ENCODE results near the gene TSR3.

TSR3 gene

GRCh38 chr16:1378087-1378803 lies 26.6 kb upstream of the TSR3 start:
- no peak for DNase-seq (ENCODE audit: low spot score)

- DNase-seq (ENCODE audit: low spot score), result no peak
Measured at GRCh38 chr16:1377406-1378010, 25.8 kb upstream of the TSR3 start.

GRCh38 chr16:1375741-1376410 lies 24.2 kb upstream of the TSR3 start:
- no peak for DNase-seq (ENCODE audit: low spot score)

- no peak for DNase-seq (ENCODE audit: low spot score)
Measured at GRCh38 chr16:1375298-1375640, 23.6 kb upstream of the TSR3 start.

- DNase-seq (ENCODE audit: low spot score), result no peak
Measured at GRCh38 chr16:1374418-1375297, 23.0 kb upstream of the TSR3 start.

GRCh38 chr16:1372292-1372950 lies 20.7 kb upstream of the TSR3 start:
- DNase-seq (ENCODE audit: low spot score), result no peak

- no peak for DNase-seq (ENCODE audit: low spot score)
Measured at GRCh38 chr16:1371054-1371978, 19.6 kb upstream of the TSR3 start.

- DNase-seq (ENCODE audit: low spot score), result no peak
Measured at GRCh38 chr16:1367486-1368174, 16.0 kb upstream of the TSR3 start.

GRCh38 chr16:1366712-1367299 lies 15.1 kb upstream of the TSR3 start:
- DNase-seq (ENCODE audit: low spot score), result no peak

- no peak for DNase-seq (ENCODE audit: low spot score)
Measured at GRCh38 chr16:1366060-1366711, 14.5 kb upstream of the TSR3 start.

GRCh38 chr16:1364510-1364909 lies 12.8 kb upstream of the TSR3 start:
- DNase-seq (ENCODE audit: low spot score), result no peak

GRCh38 chr16:1363501-1364041 lies 11.9 kb upstream of the TSR3 start:
- peak; percentile 42 for DNase-seq (ENCODE audit: low spot score)

GRCh38 chr16:1362807-1363206 lies 11.1 kb upstream of the TSR3 start:
- DNase-seq (ENCODE audit: low spot score), result no peak

- DNase-seq (ENCODE audit: low spot score), result no peak
Measured at GRCh38 chr16:1361685-1362360, 10.1 kb upstream of the TSR3 start.

GRCh38 chr16:1357906-1358566 lies 6.4 kb upstream of the TSR3 start:
- DNase-seq (ENCODE audit: low spot score), result no peak

- no peak for DNase-seq (ENCODE audit: low spot score)
Measured at GRCh38 chr16:1356061-1356900, 4.6 kb upstream of the TSR3 start.

- DNase-seq (ENCODE audit: low spot score), result no peak
Measured at GRCh38 chr16:1355591-1355990, 3.9 kb upstream of the TSR3 start.
